ENCODE data around the gene OTP.

GRCh38 chr5:77621440-77621839 lies 17.1 kb downstream of the OTP start:
- TF ChIP-seq RAD21 (IDR thresholded peaks at IDR 0.05): no peak
- TF ChIP-seq CTCF (IDR thresholded peaks at IDR 0.05; ENCODE audit: low read depth, low read length, missing input control): no peak
- peak; percentile 51 for TF ChIP-seq YY1 (IDR thresholded peaks at IDR 0.05)
- no peak for TF ChIP-seq GABPA (IDR thresholded peaks at IDR 0.05 in 1 of 2, conservative IDR thresholded peaks at IDR 0.05 in 1 of 2)
- TF ChIP-seq MAX (IDR thresholded peaks at IDR 0.05): no peak
- no peak for TF ChIP-seq REST (IDR thresholded peaks at IDR 0.05)
- no peak for TF ChIP-seq SP1 (IDR thresholded peaks at IDR 0.05)
- no peak for TF ChIP-seq RXRA (IDR thresholded peaks at IDR 0.05)
- no peak for TF ChIP-seq NR2F2 (IDR thresholded peaks at IDR 0.05)
- no peak for TF ChIP-seq TAF1 (conservative IDR thresholded peaks at IDR 0.05)
- TF ChIP-seq ATF3 (IDR thresholded peaks at IDR 0.05): no peak
- TF ChIP-seq JUND (IDR thresholded peaks at IDR 0.05): no peak
